ENCODE data around the gene PNKP. TPM values are rescaled to one million over a fixed set of nuclear protein-coding genes. Genes with fewer than 3 reads are reported as not detected.

PNKP gene
- polyA plus RNA-seq, 1 donor from 2014 or later = 43.1 TPM

GRCh38 chr19:49861541-49862378 lies 5.6 kb downstream of the PNKP start:
- Histone ChIP-seq H3K79me2 (replicated peaks; ENCODE audit: insufficient read depth, low read length) (peaks cover 22% of the 10 kb centered on the region), H3K9ac (ENCODE audit: low read length) (no peak overlapping the region), H3F3A (ENCODE audit: insufficient read depth, low read length, poor library complexity, severe bottlenecking) (no peaks in the 10 kb centered on the region), H2AFZ (ENCODE audit: low read depth, low read length) (no peak overlapping the region), H3K27me3 (ENCODE audit: insufficient read depth, low read depth, low read length) (no peaks in the 10 kb centered on the region), H4K20me1 (ENCODE audit: insufficient read depth) (peaks cover 10% of the 10 kb centered on the region), H3K4me3 (ENCODE audit: low read length) (no peak overlapping the region), H3K9me3 (ENCODE audit: low read length) (no peaks in the 10 kb centered on the region), H3K4me2 (ENCODE audit: low read length) (no peak overlapping the region), H3K9me2 (ENCODE audit: insufficient read depth, low read length) (no peaks in the 10 kb centered on the region), H3K27ac (ENCODE audit: low read length) (no peak overlapping the region), H3K36me3 (ENCODE audit: insufficient read depth, low read length) (no peaks in the 10 kb centered on the region)
- TF ChIP-seq TAF1 (IDR thresholded peaks at IDR 0.05; ENCODE audit: low read depth) (no peak), POLR2AphosphoS5 (IDR thresholded peaks at IDR 0.05) (no peak), RAD21 (conservative IDR thresholded peaks at IDR 0.05) (no peak), SMC3 (conservative IDR thresholded peaks at IDR 0.05; ENCODE audit: poor library complexity) (no peak), EZH2 (IDR thresholded peaks at IDR 0.05; ENCODE audit: borderline replicate concordance, insufficient read depth, low read length, poor library complexity, severe bottlenecking) (no peak), EP300 (conservative IDR thresholded peaks at IDR 0.05; ENCODE audit: poor library complexity, severe bottlenecking) (no peak), REST (IDR thresholded peaks at IDR 0.05; ENCODE audit: borderline replicate concordance) (no peak), MXI1 (conservative IDR thresholded peaks at IDR 0.05; ENCODE audit: poor library complexity, severe bottlenecking) (no peak), CTCF (IDR thresholded peaks at IDR 0.05; ENCODE audit: poor library complexity, severe bottlenecking) (no peak)

GRCh38 chr19:49861107-49861506 lies 6.3 kb downstream of the PNKP start:
- H3K9me2 ChIP-seq (ENCODE audit: insufficient read depth, low read length) = no peaks in the 10 kb centered on the region
- H3K79me2 ChIP-seq (replicated peaks; ENCODE audit: insufficient read depth, low read length) = peaks cover 18% of the 10 kb centered on the region
- no peak overlapping the region for H3K9ac ChIP-seq (ENCODE audit: low read length)
- no peak for TF ChIP-seq RAD21 (conservative IDR thresholded peaks at IDR 0.05)
- TF ChIP-seq EZH2 (IDR thresholded peaks at IDR 0.05; ENCODE audit: borderline replicate concordance, insufficient read depth, low read length, poor library complexity, severe bottlenecking) = no peak
- TF ChIP-seq MXI1 (conservative IDR thresholded peaks at IDR 0.05; ENCODE audit: poor library complexity, severe bottlenecking) = no peak
- TF ChIP-seq CTCF (IDR thresholded peaks at IDR 0.05; ENCODE audit: poor library complexity, severe bottlenecking) = no peak
- TF ChIP-seq SMC3 (conservative IDR thresholded peaks at IDR 0.05; ENCODE audit: poor library complexity) = no peak
- peaks cover 10% of the 10 kb centered on the region for H4K20me1 ChIP-seq (ENCODE audit: insufficient read depth)
- no peaks in the 10 kb centered on the region for H3K27me3 ChIP-seq (ENCODE audit: insufficient read depth, low read depth, low read length)
- H3K9me3 ChIP-seq (ENCODE audit: low read length) = no peaks in the 10 kb centered on the region
- H3F3A ChIP-seq (ENCODE audit: insufficient read depth, low read length, poor library complexity, severe bottlenecking) = no peaks in the 10 kb centered on the region
- no peak overlapping the region for H3K27ac ChIP-seq (ENCODE audit: low read length)
- no peaks in the 10 kb centered on the region for H3K36me3 ChIP-seq (ENCODE audit: insufficient read depth, low read length)
- no peak overlapping the region for H2AFZ ChIP-seq (ENCODE audit: low read depth, low read length)
- H3K4me3 ChIP-seq (ENCODE audit: low read length) = no peak overlapping the region
- H3K4me2 ChIP-seq (ENCODE audit: low read length) = no peak overlapping the region

Measured in neural cell (in vitro differentiated cells).